Transverse colon (tissue), 4 donors: ENCODE data around the gene DERA. TPM values are rescaled to one million over a fixed set of nuclear protein-coding genes. Genes with fewer than 3 reads are reported as not detected.
"Not testable (repeated sequence)": the region's sequence is repeated elsewhere in the genome, so short reads cannot be mapped to it uniquely, and the experiment has no call there.

ENCODE experiments used
- DNase-seq: peaks from one replicate; pipeline ENCODE4 v3.0.0-alpha.2; 2019
- H3K27ac ChIP-seq, 4 donors: fragments of 200-600 bp; sonication (generic); 2 replicates each; pipeline ENCODE4 v1.5.1; 2016 to 2018; ENCODE audit warnings: inconsistent platforms in 4 of 4
- H3K27me3 ChIP-seq: fragments of 200-600 bp; sonication (generic); 2 replicates; pipeline ENCODE4 v1.5.1; 2017; ENCODE audit warnings: inconsistent platforms
- H3K36me3 ChIP-seq, 4 donors: fragments of 200-600 bp; sonication (generic); 2 replicates each; pipeline ENCODE4 v1.5.1; 2017 to 2019; ENCODE audit warnings: inconsistent platforms in 4 of 4
- H3K4me1 ChIP-seq, 4 donors: fragments of 200-600 bp; sonication (generic); 2 replicates each; pipeline ENCODE4 v1.5.1; 2017 to 2020; ENCODE audit warnings: inconsistent platforms in 4 of 4
- H3K4me3 ChIP-seq, 4 donors: fragments of 200-600 bp; sonication (generic); 1 replicate in 1 of 4; 2 replicates in 3 of 4; pipeline versions ENCODE4 v1.5.1 to v1.6.1; 2017 to 2019; ENCODE audit warnings: inconsistent platforms in 4 of 4
- H3K9me3 ChIP-seq, 2 donors: fragments of 200-600 bp; sonication (generic); 2 replicates each; pipeline ENCODE4 v1.5.1; 2017 to 2019; ENCODE audit warnings: inconsistent platforms in 2 of 2
- EP300 ChIP-seq: sonication (generic); formaldehyde crosslinking; IDR thresholded peaks from one replicate; pipeline ENCODE4 v1.6.1; 2017; ENCODE audit warnings: antibody characterized with exemption, low read depth
- POLR2A ChIP-seq: fragments of 450-650 bp; IDR thresholded peaks from one replicate; pipeline ENCODE4 v1.6.1; 2016; ENCODE audit warnings: antibody characterized with exemption, mild to moderate bottlenecking, moderate library complexity
- POLR2AphosphoS5 ChIP-seq, 3 donors: sonication (generic); formaldehyde crosslinking; IDR thresholded peaks; one replicate each; pipeline ENCODE4 v1.6.1; 2016; ENCODE audit warnings: antibody characterized with exemption in 3 of 3
- WGBS, 2 donors: methylation state at CpG; one replicate each; pipeline ENCODE4 v1.1.5; 2018; ENCODE audit warnings: low coverage in 1 of 2; 5-methylcytosine and 5-hydroxymethylcytosine counted together
- in situ Hi-C, 4 donors: fragments of 200-750 bp; cut with MboI; loops; one replicate each; pipeline versions ENCODE4 v1.15.0 to v1.15.1; 2017; ENCODE audit warnings: low sequenced_read_pairs in 3 of 4, low pct_ligation_motif_present in 1 of 4, low pct_unique_long_range_greater_than_20kb in 1 of 4
- intact Hi-C: fragments of 100-400 bp; cut with DNase I; formaldehyde crosslinking; loops from one replicate; pipeline ENCODE4 v1.15.1; 2023; ENCODE audit warnings: low total_unique reads
- total RNA-seq, 4 donors: library from RNA; depleted of rRNA; stranded (reverse); fragments of >200 nt; gene quantifications; one replicate each; pipeline ENCODE4 v1.1.0, GENCODE V29; 2016
- TF ChIP-seq, protein P1 (sequence below), 5 experiments: fragments of 200-600 bp in 3 of 5; fragments of 450-650 bp in 2 of 5; sonication (generic) in 3 of 5; IDR thresholded peaks; 1 replicate in 2 of 5; 2 replicates in 3 of 5; pipeline ENCODE4 v1.5.1; 2016 to 2017; ENCODE audit warnings: antibody characterized with exemption in 5 of 5, inconsistent platforms in 3 of 5, mild to moderate bottlenecking in 2 of 5, moderate library complexity in 1 of 5

DERA gene
- total RNA-seq, 4 donors from 2014 or later: 9.2 to 112 (median 69.9) TPM

DNA sequence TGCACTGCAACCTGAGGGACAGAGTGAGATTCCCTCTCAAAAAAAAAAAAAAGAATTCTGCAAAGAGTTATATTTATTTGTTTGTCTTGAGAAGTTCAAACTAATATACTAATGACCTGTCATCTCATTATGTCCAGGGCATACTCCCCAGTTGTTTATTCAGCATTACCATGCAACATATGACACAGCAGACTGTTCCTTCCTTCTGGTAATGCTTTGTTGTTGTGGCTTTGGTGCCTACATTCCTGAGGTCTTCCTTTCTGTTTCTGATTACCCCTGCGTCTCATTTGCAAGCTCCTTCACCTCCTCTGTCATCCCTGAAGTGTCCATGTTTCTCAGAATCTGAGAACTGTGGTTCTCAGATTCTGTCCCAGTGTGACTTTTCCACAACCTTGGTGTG lies 55.3 kb downstream of the DERA start:
- intact Hi-C loops (no loop called here), in situ Hi-C loops (no loop called here)
- Histone ChIP-seq H3K4me3 (no peak overlapping the region), H3K27me3 (no peaks in the 10 kb centered on the region), H3K36me3 (peaks cover 0 to 29% (median 14%) of the 10 kb centered on the region in 4 donors), H3K27ac (no peak overlapping the region), H3K4me1 (no peaks in the 10 kb centered on the region), H3K9me3 (no peaks in the 10 kb centered on the region)
- TF ChIP-seq, protein P1, sequence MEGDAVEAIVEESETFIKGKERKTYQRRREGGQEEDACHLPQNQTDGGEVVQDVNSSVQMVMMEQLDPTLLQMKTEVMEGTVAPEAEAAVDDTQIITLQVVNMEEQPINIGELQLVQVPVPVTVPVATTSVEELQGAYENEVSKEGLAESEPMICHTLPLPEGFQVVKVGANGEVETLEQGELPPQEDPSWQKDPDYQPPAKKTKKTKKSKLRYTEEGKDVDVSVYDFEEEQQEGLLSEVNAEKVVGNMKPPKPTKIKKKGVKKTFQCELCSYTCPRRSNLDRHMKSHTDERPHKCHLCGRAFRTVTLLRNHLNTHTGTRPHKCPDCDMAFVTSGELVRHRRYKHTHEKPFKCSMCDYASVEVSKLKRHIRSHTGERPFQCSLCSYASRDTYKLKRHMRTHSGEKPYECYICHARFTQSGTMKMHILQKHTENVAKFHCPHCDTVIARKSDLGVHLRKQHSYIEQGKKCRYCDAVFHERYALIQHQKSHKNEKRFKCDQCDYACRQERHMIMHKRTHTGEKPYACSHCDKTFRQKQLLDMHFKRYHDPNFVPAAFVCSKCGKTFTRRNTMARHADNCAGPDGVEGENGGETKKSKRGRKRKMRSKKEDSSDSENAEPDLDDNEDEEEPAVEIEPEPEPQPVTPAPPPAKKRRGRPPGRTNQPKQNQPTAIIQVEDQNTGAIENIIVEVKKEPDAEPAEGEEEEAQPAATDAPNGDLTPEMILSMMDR (IDR thresholded peaks at IDR 0.05): no peak
- no peak for TF ChIP-seq POLR2AphosphoS5 (IDR thresholded peaks at IDR 0.05)
- no peak for TF ChIP-seq EP300
- TF ChIP-seq POLR2A: no peak
- DNase-seq: no peak
- WGBS, 2 donors: 89% methylated on average over 1 of the region's 1 CpG; no CpG with 5 or more reads in 1 of the 2 donors

DNA sequence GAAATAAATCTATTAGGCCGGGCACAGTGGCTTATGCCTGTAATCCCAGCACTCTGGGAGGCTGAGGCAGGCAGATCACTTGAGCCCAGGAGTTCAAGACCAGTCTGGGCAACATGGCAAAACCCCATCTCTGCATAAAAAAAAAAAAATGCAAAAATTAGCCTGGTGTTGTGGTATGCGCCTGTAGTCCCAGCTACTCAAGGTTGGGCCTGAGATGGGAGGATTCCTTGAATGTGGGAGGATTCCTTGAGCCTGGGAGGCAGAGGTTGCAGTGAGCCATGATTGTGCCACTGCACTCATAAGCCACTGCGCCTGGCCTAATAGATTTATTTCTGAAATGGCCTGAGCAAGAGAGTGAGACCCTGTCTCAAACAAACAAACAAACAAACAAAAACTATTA lies 55.9 kb downstream of the DERA start:
- intact Hi-C loops, H3K9me3 ChIP-seq, DNase-seq, in situ Hi-C loops, H3K27me3 ChIP-seq, H3K27ac ChIP-seq, H3K4me1 ChIP-seq, H3K4me3 ChIP-seq: not testable (repeated sequence)
- H3K36me3 ChIP-seq: peaks cover 0 to 28% (median 13%) of the 10 kb centered on the region in 4 donors
- whole genome bisulfite sequencing, 2 donors: 96 to 97% methylated on average over 3 of the region's 3 CpGs

- H3K4me3 ChIP-seq: no peak overlapping the region
- intact Hi-C loops: no loop called here
- TF ChIP-seq POLR2AphosphoS5 (IDR thresholded peaks at IDR 0.05): no peak
- TF ChIP-seq EP300: no peak
- TF ChIP-seq POLR2A: no peak
- TF ChIP-seq, protein P1 (IDR thresholded peaks at IDR 0.05): no peak
- WGBS, 2 donors: 83% methylated on average over 2 to 3 of the region's 3 CpGs
- H3K9me3 ChIP-seq: no peaks in the 10 kb centered on the region
- DNase-seq: no peak
- in situ Hi-C loops: no loop called here
- no peaks in the 10 kb centered on the region for H3K4me1 ChIP-seq
- H3K27ac ChIP-seq: no peak overlapping the region
- peaks cover 0 to 4% (median 0%) of the 10 kb centered on the region in 4 donors for H3K36me3 ChIP-seq
- no peaks in the 10 kb centered on the region for H3K27me3 ChIP-seq
These were observed 60.1 kb downstream of the DERA start for GRCh38 chr12:15971211-15971610.

GRCh38 chr12:15972894-15973293 lies 61.8 kb downstream of the DERA start:
- no peak overlapping the region for H3K4me3 ChIP-seq
- no peaks in the 10 kb centered on the region for H3K9me3 ChIP-seq
- 75 to 82% methylated on average over 4 of the region's 4 CpGs for WGBS, 2 donors
- TF ChIP-seq EP300 (no peak), POLR2A (no peak), POLR2AphosphoS5 (IDR thresholded peaks at IDR 0.05) (no peak)
- TF ChIP-seq, protein P1 (IDR thresholded peaks at IDR 0.05): no peak
- no peak overlapping the region for H3K27ac ChIP-seq
- no peak for DNase-seq
- no peaks in the 10 kb centered on the region for H3K27me3 ChIP-seq
- H3K36me3 ChIP-seq: peaks cover 0 to 4% (median 0%) of the 10 kb centered on the region in 4 donors
- peaks cover 0 to 2% (median 1%) of the 10 kb centered on the region in 4 donors for H3K4me1 ChIP-seq
- intact Hi-C loops: no loop called here
- in situ Hi-C loops: no loop called here
